H54 (cell line): Measurements from ENCODE around the gene KEL.

Source experiments
- DNase-seq: peaks from one replicate; pipeline ENCODE4 v3.0.0; 2011; ENCODE audit warnings: low spot score, mixed read lengths; ENCODE audit not compliant: insufficient read length
- FAIRE-seq: peaks from 3 replicates; lab custom pipeline; 2011; peaks lifted over from hg19 to GRCh38; lab: Jason Lieb, UNC
- POLR2A ChIP-seq: IDR thresholded peaks from 2 replicates; pipeline ENCODE4 v1.6.1; 2011; ENCODE audit warnings: low read depth, mild to moderate bottlenecking, low read length

Gene KEL

DNA sequence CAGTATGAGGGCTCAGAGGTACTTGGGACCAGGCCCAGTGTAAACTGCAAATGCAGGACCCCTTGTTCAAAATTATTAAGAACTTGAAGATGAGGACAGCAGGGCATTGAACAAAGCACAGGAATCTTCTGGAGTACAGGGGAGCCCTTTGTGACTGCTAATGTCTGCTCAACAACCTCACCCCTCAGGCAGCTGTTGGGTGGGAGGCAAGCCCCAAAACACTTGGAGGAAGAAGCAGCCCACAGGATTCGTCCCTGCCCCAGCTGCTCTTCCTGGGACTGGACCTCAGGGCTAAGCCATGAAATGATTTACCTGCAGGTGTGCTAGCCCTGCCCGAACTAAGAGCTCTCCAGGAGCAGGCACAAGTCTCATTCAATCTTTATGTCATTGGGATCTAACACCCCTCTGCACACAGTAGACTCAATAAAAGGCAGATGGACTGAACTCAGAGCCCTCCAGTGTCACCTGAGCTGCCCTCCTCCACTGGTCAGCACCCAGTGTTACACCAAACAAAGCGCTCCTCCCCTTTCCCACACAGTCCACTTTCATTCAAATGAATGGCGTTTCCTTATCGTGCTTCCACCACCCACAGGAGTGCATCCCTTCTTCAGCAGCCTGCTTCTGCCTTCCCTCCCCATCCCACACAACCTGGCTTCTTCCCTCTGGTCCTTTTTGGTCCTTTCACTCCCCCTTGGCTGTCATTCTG is 29.6 kb downstream of the KEL start:
- DNase-seq (no peak), FAIRE-seq (no peak)
- no peak for TF ChIP-seq POLR2A

DNA sequence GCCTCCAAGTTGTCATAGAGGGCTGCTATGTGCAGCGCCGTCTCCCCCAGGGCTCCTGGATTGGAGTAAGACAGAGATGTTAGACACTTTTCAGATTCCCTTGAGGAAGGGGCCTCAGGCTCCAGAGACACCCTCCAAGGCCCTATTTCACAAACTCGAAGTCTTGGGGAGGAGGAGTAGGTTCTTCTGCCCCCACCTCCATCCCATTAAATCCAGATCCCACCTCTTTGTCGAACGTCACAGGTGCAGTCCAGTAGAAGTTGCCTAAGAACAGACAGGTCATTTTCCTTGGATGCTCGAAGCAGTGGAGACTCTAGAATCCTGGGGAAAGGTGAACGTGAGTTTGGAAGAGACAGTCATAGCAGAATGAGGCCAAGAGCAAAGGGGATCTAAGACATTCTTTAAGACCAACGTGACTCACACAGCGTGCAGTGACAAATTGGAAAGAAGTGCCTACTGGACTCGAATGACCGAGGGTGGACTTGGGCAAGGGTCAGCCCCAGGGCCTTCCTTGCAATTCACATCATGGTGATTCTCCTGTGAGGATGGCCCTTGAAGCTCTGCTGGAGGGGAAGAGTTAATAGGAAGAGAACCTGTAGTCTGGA is 31.9 kb downstream of the KEL start:
- TF ChIP-seq POLR2A: no peak
- FAIRE-seq (no peak), DNase-seq (no peak)

DNA sequence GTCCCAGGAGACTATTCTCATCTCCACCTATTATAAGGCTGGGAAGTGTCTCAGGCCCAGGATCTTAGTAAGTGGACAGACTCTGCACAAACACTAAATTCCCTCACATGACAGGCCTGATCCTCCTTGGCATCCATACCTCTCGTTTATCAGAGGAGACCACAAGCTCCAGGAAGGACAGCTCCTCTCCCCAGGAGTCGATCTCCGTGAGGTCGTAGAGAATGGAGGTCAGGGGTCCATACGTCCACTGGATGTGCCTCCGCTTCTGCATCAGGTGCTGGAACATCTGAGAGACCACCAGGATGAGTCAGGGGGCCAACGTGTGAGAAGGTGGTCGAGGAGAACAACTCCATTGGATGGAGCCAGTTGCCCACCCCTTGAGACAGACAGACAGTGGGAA is 34.2 kb downstream of the KEL start:
- no peak for TF ChIP-seq POLR2A
- no peak for DNase-seq
- no peak for FAIRE-seq

DNA sequence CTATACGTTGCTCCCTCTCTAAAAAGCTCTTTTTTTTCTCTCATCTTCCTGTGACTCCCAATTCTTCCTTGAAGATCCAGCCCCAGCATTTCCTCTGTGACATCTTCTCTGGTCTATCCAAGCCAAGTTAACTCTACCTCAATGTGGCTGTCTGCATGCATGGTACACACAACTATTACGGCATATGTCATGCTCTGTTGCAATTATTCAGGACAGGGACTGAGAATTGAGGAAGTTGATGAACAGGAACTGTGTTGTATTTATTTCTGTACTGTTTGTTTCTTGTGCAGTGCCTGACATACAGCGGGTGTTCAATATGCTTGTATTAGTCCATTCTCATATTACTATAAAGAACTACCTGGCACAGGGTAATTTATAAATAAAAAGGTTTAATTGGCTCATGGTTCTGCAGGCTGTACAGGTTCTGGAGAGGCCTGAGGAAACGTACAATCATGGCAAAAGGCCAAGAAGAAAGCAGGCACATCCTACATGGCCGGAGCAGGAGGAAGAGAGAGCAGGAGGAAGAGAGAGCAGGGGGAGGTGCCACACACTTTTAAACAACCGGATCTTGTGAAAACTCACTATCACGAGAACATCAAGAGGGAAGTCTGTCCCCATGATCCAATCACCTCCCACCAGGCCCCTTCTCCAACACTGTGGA is 34.9 kb downstream of the KEL start:
- no peak for DNase-seq
- no peak for FAIRE-seq
- TF ChIP-seq POLR2A: no peak

DNA sequence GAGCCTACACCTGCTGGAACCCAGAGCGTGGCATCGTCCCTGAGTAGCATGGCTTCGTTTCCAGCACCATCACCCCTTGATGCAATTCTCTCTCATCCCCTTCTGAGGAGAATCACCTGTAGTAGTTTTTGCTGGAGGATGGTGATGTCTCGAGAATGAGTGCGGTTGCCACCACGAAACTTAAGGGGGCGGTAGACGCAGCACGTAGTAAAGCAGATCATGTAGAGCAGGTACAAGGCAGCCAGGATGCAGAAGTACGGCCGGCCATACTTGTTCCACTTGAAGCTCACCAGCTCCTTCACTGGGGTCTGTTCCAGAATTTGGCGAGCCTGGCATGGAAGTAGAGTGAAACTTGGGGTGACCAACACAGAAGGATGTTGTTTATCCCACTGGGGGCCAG is 36.8 kb downstream of the KEL start:
- DNase-seq: no peak
- TF ChIP-seq POLR2A: no peak

DNA sequence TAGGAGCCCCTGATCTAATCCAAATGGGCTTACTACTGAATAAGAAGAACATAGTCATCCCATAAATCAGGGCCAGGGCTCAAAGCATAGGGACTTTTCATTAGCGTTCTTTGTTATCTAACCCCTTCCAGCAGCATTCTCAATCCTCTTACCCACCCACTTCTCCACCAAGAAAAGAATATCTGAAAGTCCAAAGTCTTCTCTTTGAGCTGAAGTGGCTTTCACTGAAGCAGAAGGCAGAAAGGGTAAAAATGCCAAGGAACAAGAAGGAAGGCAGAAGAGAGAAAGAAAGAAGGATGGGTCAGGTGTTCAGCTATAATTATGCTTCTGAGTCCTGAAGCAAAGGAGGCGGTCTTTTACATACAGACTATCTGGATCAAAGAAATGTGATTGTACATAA is 38.8 kb downstream of the KEL start:
- TF ChIP-seq POLR2A: no peak
- no peak for DNase-seq
- FAIRE-seq: no peak

More for the DNA sequence above, 36.8 kb downstream of the KEL start:
- no peak for FAIRE-seq

DNA sequence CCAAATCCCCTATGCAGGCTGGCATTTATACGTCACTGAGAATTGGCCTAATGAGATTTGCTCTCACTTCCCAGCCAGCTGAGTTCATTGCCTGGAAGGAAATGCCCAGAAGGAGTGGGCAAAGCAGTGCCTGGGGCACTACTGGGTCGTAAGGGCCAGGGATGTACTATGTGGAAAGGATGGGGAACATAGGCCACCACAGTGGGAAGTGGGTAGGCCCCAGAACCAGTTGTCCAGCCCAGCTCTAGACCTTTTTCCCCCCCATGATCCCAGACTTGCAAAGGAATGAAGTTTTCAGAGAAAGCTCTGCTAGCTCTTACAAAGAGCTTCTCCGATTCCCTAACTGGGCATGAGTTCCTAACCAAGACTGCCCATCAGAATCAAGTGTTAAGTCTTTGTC is 42.5 kb downstream of the KEL start:
- TF ChIP-seq POLR2A: no peak
- FAIRE-seq (no peak), DNase-seq (no peak)

DNA sequence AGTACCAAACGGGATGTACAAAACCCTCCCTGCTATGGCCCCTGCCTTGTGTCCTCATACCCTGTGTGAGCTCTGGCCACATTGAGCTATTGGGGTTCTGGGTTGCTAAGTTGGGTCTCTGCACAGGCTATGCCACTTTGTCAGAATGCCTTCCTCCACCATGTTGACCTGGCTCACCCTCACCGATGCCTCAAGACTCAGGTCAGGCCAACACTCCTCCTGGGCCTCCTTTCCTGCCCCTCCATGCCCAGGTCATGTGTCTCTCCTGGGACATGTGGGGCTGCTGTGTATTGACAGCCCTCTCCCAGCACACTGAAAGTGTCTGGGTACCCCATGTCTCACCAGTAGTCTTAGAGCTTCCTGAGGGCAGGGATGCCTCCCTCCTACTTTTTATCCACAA is 43.3 kb downstream of the KEL start:
- TF ChIP-seq POLR2A: no peak
- no peak for DNase-seq
- FAIRE-seq: no peak

DNA sequence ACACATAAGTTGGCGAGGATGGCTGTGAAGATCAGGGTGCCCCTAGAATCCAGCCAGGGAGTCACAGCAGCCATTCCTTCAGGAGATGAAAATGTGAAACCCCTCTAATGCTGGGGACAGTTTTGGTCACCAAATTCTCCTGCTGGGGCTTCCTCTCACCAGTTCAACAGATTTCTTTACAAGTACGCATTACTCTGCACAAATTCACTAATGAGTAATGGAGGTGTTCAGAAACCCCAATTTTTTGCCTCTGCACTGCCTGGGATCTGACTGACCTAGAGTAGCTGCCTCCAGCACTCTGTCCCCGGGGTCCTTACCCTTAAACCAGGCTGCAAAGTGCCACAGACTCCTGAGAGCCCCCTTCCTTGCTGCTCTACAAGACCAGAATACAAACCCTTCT is 44.7 kb downstream of the KEL start:
- DNase-seq (no peak), FAIRE-seq (no peak)
- no peak for TF ChIP-seq POLR2A

DNA sequence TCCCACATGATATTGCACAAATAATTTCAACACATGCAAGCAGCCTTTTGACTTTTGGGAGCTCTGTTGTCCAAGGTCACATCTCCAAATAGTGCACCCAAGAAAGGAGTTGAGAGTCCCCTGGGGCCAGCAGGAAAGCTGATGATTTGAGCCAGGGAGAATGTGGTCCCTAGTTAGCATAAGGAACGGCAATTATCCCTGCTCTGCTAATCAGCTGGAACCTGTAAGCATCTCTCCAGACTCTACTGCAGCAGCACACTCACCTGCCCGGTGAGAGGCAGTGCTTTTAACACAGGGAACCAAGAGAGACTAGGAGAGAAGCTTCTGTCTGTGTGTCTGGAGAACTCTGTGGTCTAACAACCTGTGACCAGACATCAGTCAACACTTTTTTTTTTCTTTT is 45.7 kb downstream of the KEL start:
- FAIRE-seq: no peak
- no peak for DNase-seq
- TF ChIP-seq POLR2A: no peak

DNA sequence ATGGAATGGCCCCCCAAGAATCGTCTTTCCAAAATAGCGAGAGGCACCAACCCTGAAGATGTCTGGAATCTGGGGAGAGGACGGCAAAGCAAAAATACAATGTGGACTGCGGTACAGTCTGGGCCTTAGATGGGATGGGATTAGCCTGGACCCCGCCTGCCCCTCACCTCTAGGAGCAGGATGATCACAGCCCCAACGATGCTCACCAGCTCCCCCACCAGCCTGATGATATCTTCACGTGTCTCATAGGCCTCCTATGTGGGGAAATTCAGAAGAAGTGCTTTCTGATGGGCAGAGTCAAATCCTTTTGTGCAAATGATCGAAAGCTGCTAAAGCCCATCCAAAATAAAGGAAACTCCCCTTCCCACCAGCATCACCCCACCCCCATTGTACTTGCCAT is 46.8 kb downstream of the KEL start:
- DNase-seq (no peak), FAIRE-seq (no peak)
- no peak for TF ChIP-seq POLR2A

DNA sequence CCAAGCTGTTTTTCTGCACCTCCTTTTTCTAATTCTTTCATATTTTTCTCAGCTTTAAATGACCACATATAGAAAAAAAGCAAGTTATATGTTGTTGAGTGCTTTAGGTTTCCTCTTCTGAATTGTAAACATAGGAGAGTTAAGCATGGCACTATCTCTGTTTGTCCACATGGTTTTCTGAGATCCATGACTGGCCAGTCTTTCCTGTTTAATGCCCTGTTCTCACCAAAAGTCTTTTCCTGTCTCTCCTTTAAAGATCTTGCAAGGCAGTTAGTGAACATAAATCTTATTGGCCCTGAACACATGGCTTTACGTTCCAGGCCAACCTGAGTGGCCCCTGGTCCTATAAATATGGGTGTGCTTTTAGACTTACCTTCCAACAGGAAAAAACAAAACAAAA is 48.0 kb downstream of the KEL start:
- no peak for DNase-seq
- no peak for TF ChIP-seq POLR2A

DNA sequence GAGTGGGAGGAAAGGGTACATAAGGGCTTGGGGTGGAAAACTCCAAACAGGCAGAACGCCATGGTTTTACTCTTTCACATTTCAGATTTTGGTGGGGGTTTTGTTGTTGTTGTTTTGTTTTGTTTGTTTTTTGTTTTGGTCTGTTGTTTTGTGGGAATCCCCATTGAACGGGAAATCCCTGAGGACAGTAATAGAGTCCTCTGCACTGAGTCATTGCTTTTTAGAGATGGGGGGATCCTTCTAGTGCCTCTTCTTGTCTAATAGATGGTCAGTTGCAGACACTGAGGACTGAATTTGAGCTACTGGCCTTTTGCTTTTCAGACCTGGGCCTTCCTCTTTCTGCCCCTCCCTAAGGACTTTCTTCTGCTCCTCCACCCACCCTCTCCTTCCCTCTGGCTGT is 48.6 kb downstream of the KEL start:
- FAIRE-seq (no peak), DNase-seq (no peak)
- TF ChIP-seq POLR2A: no peak

More for the DNA sequence above, 48.0 kb downstream of the KEL start:
- no peak for FAIRE-seq

DNA sequence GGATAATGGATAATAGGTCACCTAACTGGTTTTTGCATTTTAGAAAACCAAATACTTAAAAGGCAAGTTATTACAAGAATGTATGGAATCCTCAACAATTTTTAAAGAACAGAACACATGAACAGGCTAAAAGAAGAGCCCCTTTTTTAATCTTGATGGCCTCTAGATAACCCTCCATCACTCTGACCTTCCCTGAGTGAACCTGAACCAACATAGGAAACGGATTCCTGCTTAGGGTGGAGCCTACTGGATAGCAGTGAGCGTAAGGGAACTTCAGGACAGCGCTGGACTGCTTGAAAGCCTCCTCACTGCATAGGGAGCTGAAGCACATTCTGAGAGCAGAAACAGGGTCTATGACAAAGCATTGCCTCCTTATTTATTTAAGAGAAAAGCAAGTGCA is 49.1 kb downstream of the KEL start:
- DNase-seq: no peak
- FAIRE-seq: no peak
- no peak for TF ChIP-seq POLR2A

DNA sequence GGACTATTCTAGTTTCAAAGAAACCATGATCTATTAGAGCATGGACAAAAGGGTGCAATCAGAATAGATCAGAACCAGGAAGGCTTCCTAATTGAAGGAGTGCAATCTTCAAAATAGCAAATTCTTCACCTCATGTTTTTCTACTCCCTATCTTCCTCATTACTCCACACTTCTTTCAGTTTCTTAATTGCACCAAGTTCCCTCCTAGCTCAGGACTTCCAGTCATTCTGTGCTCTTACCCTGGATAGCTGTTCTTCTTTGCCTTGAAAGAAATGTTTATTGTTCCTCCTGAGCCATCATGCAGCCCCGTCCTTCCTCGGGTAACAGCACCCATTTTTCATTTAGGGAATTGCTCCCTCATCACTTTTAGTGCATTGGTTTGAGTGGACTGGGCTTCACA is 51.7 kb downstream of the KEL start:
- FAIRE-seq: no peak
- DNase-seq: no peak
- no peak for TF ChIP-seq POLR2A
